ENCODE results near the gene THTPA. TPM values are rescaled to one million over a fixed set of nuclear protein-coding genes. Genes with fewer than 3 reads are reported as not detected.
"Not testable (repeated sequence)": the region's sequence is repeated elsewhere in the genome, so short reads cannot be mapped to it uniquely, and the experiment has no call there.

The THTPA gene
- total RNA-seq, 4 donors from 2014 or later, result 8.1 to 15.1 (median 13.8) TPM

DNA sequence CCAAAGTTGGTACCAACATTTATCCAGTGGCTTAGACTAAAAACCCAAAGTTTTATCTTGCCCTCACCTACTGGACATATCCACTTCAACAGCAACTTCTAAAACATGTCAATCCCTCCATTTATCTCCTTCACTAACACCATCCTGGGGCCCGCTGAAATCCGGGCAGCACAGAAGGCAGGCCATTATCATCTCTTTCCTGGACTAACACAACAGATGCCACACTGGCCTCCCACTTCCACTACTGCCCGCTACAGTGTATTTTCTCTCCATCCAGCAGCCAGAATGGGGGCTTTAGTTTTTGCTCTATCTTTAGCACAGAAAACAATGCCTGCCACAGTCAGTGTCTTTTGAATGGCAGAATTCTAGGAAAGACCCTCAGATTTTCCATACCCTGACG, 20.1 kb upstream of the THTPA start:
- Histone ChIP-seq H3K27me3 (no peaks in the 10 kb centered on the region), H3K9me3 (no peaks in the 10 kb centered on the region), H3K4me1 (no peaks in the 10 kb centered on the region), H3K4me3 (no peak overlapping the region), H3K36me3 (no peaks in the 10 kb centered on the region), H3K27ac (no peak overlapping the region)
- DNase-seq, result no peak
- intact Hi-C loops (cut with DNase I), result no loop called here
- no peak for TF ChIP-seq POLR2A (IDR thresholded peaks at IDR 0.05)
- TF ChIP-seq, protein P1, sequence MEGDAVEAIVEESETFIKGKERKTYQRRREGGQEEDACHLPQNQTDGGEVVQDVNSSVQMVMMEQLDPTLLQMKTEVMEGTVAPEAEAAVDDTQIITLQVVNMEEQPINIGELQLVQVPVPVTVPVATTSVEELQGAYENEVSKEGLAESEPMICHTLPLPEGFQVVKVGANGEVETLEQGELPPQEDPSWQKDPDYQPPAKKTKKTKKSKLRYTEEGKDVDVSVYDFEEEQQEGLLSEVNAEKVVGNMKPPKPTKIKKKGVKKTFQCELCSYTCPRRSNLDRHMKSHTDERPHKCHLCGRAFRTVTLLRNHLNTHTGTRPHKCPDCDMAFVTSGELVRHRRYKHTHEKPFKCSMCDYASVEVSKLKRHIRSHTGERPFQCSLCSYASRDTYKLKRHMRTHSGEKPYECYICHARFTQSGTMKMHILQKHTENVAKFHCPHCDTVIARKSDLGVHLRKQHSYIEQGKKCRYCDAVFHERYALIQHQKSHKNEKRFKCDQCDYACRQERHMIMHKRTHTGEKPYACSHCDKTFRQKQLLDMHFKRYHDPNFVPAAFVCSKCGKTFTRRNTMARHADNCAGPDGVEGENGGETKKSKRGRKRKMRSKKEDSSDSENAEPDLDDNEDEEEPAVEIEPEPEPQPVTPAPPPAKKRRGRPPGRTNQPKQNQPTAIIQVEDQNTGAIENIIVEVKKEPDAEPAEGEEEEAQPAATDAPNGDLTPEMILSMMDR (IDR thresholded peaks at IDR 0.05), result no peak
- WGBS, 2 donors, result 71 to 89% methylated on average over 4 of the region's 4 CpGs

- no peaks in the 10 kb centered on the region for H3K4me1 ChIP-seq
- intact Hi-C loops (cut with DNase I), result no loop called here
- H3K36me3 ChIP-seq, result no peaks in the 10 kb centered on the region
- no peak overlapping the region for H3K4me3 ChIP-seq
- TF ChIP-seq, protein P1 (IDR thresholded peaks at IDR 0.05), result no peak
- TF ChIP-seq POLR2A (IDR thresholded peaks at IDR 0.05), result no peak
- WGBS, 2 donors, result 80 to 83% methylated on average over 2 of the region's 2 CpGs
- H3K27me3 ChIP-seq, result no peaks in the 10 kb centered on the region
- no peak overlapping the region for H3K27ac ChIP-seq
- H3K9me3 ChIP-seq, result no peaks in the 10 kb centered on the region
- no peak for DNase-seq
These were observed 19.6 kb upstream of the THTPA start for GRCh38 chr14:23536494-23536893.

GRCh38 chr14:23536906-23537305, 19.2 kb upstream of the THTPA start:
- DNase-seq; H3K27me3 ChIP-seq; H3K36me3 ChIP-seq; intact Hi-C loops (cut with DNase I); H3K27ac ChIP-seq; H3K9me3 ChIP-seq; H3K4me1 ChIP-seq; H3K4me3 ChIP-seq: not testable (repeated sequence)
- 91 to 93% methylated on average over 6 of the region's 6 CpGs for WGBS, 2 donors

GRCh38 chr14:23537351-23538049, 18.6 kb upstream of the THTPA start:
- intact Hi-C loops (cut with DNase I), result no loop called here
- 51 to 59% methylated on average over 9 to 11 of the region's 13 CpGs for WGBS, 2 donors
- DNase-seq, result no peak
- H3K4me3 ChIP-seq, result no peak overlapping the region
- H3K27ac ChIP-seq, result no peak overlapping the region
- no peaks in the 10 kb centered on the region for H3K27me3 ChIP-seq
- H3K36me3 ChIP-seq, result no peaks in the 10 kb centered on the region
- H3K4me1 ChIP-seq, result no peaks in the 10 kb centered on the region
- TF ChIP-seq, protein P1 (IDR thresholded peaks at IDR 0.05), result no peak
- TF ChIP-seq POLR2A (IDR thresholded peaks at IDR 0.05), result no peak
- no peaks in the 10 kb centered on the region for H3K9me3 ChIP-seq

DNA sequence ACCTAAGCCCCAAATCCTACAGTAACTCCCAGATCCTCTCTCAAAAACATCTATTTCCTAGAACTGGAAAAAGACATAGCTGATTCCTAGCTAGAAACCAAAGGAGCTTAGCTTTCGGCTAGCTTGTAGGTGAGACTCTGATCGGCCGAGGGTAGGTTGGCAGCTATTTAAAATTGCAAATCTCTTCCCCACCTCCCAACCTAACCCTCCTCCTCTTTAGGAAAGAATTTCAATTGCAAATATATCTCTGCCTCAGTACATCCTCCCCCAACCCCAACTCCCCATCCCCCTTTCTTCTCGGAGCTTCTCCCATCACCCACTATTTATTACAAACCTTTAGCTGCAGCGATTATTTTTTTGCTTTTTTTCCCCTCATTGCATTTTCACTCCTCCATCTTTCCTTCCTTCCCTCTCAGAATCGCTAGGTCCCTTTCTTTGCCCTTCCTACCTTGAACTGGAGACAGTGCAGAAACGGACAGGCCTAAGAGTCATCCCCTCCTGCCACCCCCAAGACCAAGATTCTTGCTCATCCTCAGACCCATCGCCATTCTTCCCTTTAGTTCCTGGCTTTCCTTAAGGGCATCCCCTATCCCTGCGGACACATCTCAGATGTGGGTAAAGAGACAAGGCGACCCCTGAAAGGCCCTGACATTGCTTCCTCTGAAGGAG, 17.9 kb upstream of the THTPA start:
- TF ChIP-seq, protein P1 (IDR thresholded peaks at IDR 0.05), result no peak
- no peak for TF ChIP-seq POLR2A (IDR thresholded peaks at IDR 0.05)

More for the DNA sequence above, 17.9 kb upstream of the THTPA start:
- Histone ChIP-seq H3K27me3 (no peaks in the 10 kb centered on the region), H3K4me3 (no peak overlapping the region), H3K27ac (no peak overlapping the region), H3K9me3 (no peaks in the 10 kb centered on the region), H3K36me3 (no peaks in the 10 kb centered on the region), H3K4me1 (no peaks in the 10 kb centered on the region)
- 60 to 65% methylated on average over 9 to 10 of the region's 10 CpGs for WGBS, 2 donors
- DNase-seq, result no peak
- intact Hi-C loops (cut with DNase I), result no loop called here

All from esophagus squamous epithelium (tissue), 5 donors.